ENCODE data around the gene ZNF217.
A peak's percentile ranks its signal among the peaks of the same experiment; 100 is the strongest.
"Not testable (repeated sequence)": the region's sequence is repeated elsewhere in the genome, so short reads cannot be mapped to it uniquely, and the experiment has no call there.

The ZNF217 gene
- total RNA-seq, result 177 to 210 (median 196) reads per million in 4 donors

GRCh38 chr20:53593466-53594007 lies at the start of gene ZNF217:
Gene ZNF217, minus strand, starts transcription at chr20:53593839. Its CDS starts 11,013 bp downstream, at chr20:53582826.
- DNase-seq, result peak; percentile 44 to 83 (median 61)

GRCh38 chr20:53643031-53643832 lies 49.6 kb upstream of the ZNF217 start:
- peak; percentile 19 to 86 (median 48) for DNase-seq

- DNase-seq, result peak in 4 of 5 donors; percentile 24 to 78 (median 34)
Observed at GRCh38 chr20:53642196-53643030, 48.8 kb upstream of the ZNF217 start.

GRCh38 chr20:53639647-53640440 lies 46.2 kb upstream of the ZNF217 start:
- DNase-seq, result no peak

GRCh38 chr20:53639128-53639527 lies 45.5 kb upstream of the ZNF217 start:
- DNase-seq, result no peak

- DNase-seq, result not testable (repeated sequence)
Observed at GRCh38 chr20:53637310-53637709, 43.7 kb upstream of the ZNF217 start.

GRCh38 chr20:53636540-53637097 lies 43.0 kb upstream of the ZNF217 start:
- DNase-seq, result no peak

GRCh38 chr20:53635221-53635620 lies 41.6 kb upstream of the ZNF217 start:
- no peak for DNase-seq

- no peak for DNase-seq
Observed at GRCh38 chr20:53631909-53632662, 38.4 kb upstream of the ZNF217 start.

GRCh38 chr20:53629436-53629835 lies 35.8 kb upstream of the ZNF217 start:
- DNase-seq, result no peak

- not testable (repeated sequence) for DNase-seq
Observed at GRCh38 chr20:53628758-53629157, 35.1 kb upstream of the ZNF217 start.

GRCh38 chr20:53628076-53628475 lies 34.4 kb upstream of the ZNF217 start:
- DNase-seq, result no peak

- not testable (repeated sequence) for DNase-seq
Observed at GRCh38 chr20:53627001-53627400, 33.4 kb upstream of the ZNF217 start.

- no peak for DNase-seq
Observed at GRCh38 chr20:53626584-53626983, 32.9 kb upstream of the ZNF217 start.

GRCh38 chr20:53625311-53626129 lies 31.9 kb upstream of the ZNF217 start:
- DNase-seq, result no peak

GRCh38 chr20:53624927-53625250 lies 31.2 kb upstream of the ZNF217 start:
- not testable (repeated sequence) for DNase-seq

- peak in 1 of 5 donors; percentile 66 for DNase-seq
Observed at GRCh38 chr20:53623454-53624211, 30.0 kb upstream of the ZNF217 start.

- no peak for DNase-seq
Observed at GRCh38 chr20:53623134-53623453, 29.5 kb upstream of the ZNF217 start.

GRCh38 chr20:53622247-53623133 lies 28.9 kb upstream of the ZNF217 start:
- peak in 1 of 5 donors; percentile 50 for DNase-seq
